GM12873 (cell line): ENCODE data around the gene ZNF609.

ENCODE experiments used
- CTCF ChIP-seq: IDR thresholded peaks from 2 replicates; pipeline ENCODE4 v1.5.1; 2012; ENCODE audit warnings: low read depth, mild to moderate bottlenecking, moderate library complexity, low read length, control low read depth; ENCODE audit not compliant: insufficient read depth; ENCODE audit errors: missing control alignments

Gene ZNF609

DNA sequence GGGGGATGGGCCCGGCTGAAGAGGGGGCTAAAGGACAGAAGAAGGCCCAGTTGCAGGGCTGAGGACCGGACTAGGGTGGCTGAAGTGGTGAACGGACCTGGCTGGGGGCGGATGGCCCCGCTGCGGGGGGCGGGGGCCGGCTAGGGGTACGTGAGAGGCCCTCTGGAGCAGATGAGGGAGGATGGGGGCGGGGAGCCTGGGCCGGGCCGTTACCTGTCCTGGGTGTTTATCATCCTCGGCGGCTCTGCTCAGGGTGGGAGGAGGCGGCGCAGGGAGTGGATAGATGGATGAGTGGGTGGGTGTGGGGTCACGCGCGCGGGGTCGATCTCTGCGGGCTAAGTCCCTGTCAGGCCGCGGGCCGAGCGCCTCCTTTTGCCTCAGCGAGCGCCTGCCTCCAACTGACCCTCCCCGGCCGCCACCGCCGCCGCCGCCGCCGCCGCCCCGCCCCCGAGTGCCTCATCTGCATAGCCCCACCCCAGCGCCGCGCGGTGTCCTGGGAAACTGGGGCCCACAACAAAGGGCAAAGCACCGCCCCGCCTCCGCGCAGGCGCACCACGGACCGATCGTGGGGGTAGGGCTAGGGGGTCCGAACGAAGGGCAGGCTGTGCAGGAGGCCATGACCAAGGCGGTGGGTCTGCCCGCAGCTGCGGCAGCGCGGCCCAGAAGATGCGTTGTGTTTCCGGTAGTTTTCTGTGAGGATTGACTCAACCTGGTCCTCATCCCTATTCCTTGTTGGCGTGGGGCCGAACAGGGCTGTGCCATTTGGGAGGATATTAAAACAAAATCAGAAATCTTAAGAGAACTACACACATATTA, 242.6 kb downstream of the ZNF609 start:
- no peak for TF ChIP-seq CTCF

DNA sequence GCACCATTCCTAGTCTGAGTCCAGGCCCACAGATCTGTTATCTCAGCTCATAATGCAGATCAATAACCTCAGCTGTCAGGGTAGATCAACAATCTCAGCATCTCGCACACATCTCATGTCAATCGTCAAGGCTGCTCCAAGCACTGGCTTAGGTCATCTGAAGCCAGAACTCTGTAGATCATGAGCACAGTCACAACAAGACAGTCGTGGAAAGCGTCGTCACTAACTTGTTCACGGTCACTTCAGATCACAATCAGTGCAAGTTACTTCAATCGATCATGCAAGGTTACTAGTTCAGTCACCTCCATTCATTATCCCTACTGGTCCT, 243.2 kb downstream of the ZNF609 start:
- no peak for TF ChIP-seq CTCF

- no peak for TF ChIP-seq CTCF
These were observed 244.6 kb downstream of the ZNF609 start for GRCh38 chr15:64705006-64705405.

GRCh38 chr15:64706011-64706911, 245.9 kb downstream of the ZNF609 start:
- no peak for TF ChIP-seq CTCF

DNA sequence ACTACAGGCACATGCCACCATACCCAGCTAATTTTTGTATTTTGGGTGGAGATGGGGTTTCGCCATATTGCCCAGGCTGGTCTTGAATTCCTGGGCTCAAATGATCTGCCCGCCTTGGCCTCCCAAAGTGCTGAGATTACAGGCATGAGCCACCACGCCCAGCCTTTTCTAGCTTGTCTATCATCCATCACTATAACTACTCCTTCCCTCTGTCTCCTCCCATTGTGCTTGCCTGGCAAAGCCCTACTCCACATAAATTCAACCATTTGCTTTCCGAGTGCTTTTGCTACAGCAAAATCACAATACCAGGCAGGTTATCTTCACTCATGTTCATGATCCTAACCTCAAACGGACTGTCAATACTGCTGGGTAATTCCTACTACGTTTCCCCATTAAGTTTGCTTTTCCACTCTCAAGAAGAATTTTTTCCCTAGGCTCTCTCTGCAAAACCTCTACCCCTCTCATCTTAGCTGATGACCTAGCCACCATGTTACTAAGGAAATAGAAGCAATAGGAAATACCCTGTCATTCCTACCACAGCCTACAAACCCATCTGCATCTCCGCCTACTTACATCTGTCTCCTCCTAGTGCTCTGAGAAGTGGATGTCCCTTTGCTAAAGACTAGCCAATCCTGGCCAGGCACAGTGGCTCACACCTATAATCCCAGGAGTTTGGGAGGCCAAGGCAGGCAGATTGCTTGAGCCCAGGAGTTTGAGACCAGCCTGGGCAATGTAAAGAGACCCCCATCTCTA, 250.5 kb downstream of the ZNF609 start:
- no peak for TF ChIP-seq CTCF

GRCh38 chr15:64712353-64712752, 252.0 kb downstream of the ZNF609 start:
- TF ChIP-seq CTCF, result no peak

GRCh38 chr15:64713592-64713991, 253.2 kb downstream of the ZNF609 start:
- no peak for TF ChIP-seq CTCF
